ENCODE data around the gene RTN4R.

RTN4R gene

DNA sequence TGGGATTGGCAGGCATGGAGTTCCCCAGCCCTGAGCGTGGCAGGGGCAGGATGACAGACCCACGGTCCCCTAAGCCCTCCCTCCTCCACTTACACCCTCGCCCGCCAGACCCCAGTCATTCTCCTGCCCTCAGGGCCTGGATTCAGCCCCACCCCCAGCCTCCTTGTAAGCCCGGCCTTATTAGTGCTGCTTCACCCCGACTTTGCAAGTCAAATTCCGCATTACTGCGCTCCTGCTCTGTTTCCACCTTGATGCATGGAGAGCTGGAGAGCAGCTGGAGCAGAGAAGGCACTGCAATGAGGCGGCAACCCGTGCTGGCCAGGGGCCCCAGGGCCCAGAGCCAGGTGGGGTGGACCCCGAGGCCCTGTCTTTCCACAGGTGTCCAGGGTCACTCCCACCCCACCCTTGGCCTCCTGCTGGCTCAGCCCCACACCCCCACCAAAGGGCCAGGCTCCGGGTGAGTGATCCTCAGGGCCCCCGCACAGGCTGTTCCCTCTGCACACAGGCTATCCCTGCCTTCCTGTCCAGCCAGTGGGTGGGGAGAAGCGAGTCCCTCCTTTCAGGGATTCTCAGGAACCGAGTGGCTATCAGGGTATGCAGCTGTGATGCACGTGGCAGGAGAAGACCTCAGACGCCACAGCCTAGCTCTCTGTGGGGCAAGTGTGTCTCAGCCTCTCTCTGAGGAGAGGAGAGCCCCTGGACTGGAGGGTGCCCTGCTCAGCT is 36.4 kb downstream of the RTN4R start:
- Mint-ChIP-seq H3K36me3 (ENCODE audit: low read depth) (no peaks in the 10 kb centered on the region), H3K27ac (no peak overlapping the region), H3K4me3 (no peak overlapping the region), H3K4me1 (ENCODE audit: low read depth) (no peaks in the 10 kb centered on the region), H3K9me3 (no peaks in the 10 kb centered on the region), H3K27me3 (ENCODE audit: low read depth) (no peaks in the 10 kb centered on the region)

DNA sequence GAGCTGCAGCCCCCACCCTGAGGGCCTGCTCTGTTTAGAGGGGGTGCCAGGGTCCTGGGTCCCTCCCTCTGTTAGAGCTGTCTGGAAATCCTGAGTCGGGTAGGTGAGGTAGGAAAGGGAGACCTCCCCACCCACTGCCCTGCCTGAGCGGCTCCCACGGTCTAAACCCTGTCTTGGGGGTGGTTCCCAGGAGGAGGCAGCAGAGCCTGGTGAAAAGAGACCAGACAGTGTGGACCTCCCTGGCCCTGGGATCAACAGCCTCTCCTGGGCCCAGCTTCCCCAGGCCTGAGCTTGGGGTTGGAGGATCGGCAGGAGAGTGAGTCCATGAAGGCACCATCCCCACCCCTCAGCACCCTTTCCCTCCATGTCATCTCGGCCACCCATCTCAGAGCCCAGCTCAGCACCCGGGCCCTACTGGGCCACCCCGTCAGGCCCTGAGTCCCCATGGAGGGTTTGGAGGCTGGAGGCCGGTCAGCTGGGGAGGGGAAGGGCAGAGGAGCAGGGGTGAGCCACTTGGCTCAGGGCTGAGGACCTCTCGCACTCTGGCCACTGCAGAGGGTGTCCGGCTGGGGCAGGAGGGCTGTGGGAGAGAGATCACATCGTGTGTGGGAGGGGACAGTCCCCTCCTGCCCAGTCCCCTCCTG is 37.2 kb downstream of the RTN4R start:
- no peak overlapping the region for H3K27ac Mint-ChIP-seq
- no peaks in the 10 kb centered on the region for H3K9me3 Mint-ChIP-seq
- H3K4me1 Mint-ChIP-seq (ENCODE audit: low read depth): no peaks in the 10 kb centered on the region
- H3K4me3 Mint-ChIP-seq: no peak overlapping the region
- H3K36me3 Mint-ChIP-seq (ENCODE audit: low read depth): no peaks in the 10 kb centered on the region
- H3K27me3 Mint-ChIP-seq (ENCODE audit: low read depth): no peaks in the 10 kb centered on the region

GRCh38 chr22:20229916-20230775 is 38.0 kb downstream of the RTN4R start:
- Mint-ChIP-seq H3K27me3 (ENCODE audit: low read depth) (no peaks in the 10 kb centered on the region), H3K4me3 (no peak overlapping the region), H3K27ac (no peak overlapping the region), H3K36me3 (ENCODE audit: low read depth) (no peaks in the 10 kb centered on the region), H3K4me1 (ENCODE audit: low read depth) (no peaks in the 10 kb centered on the region), H3K9me3 (peaks cover 4% of the 10 kb centered on the region)

GRCh38 chr22:20228939-20229272 is 39.2 kb downstream of the RTN4R start:
- H3K9me3 Mint-ChIP-seq: peaks cover 14% of the 10 kb centered on the region
- no peak overlapping the region for H3K27ac Mint-ChIP-seq
- H3K4me3 Mint-ChIP-seq: no peak overlapping the region
- H3K4me1 Mint-ChIP-seq (ENCODE audit: low read depth): no peaks in the 10 kb centered on the region
- H3K36me3 Mint-ChIP-seq (ENCODE audit: low read depth): no peaks in the 10 kb centered on the region
- no peaks in the 10 kb centered on the region for H3K27me3 Mint-ChIP-seq (ENCODE audit: low read depth)

- H3K4me1 Mint-ChIP-seq (ENCODE audit: low read depth): no peaks in the 10 kb centered on the region
- H3K27me3 Mint-ChIP-seq (ENCODE audit: low read depth): no peaks in the 10 kb centered on the region
- H3K9me3 Mint-ChIP-seq: peaks cover 14% of the 10 kb centered on the region
- H3K36me3 Mint-ChIP-seq (ENCODE audit: low read depth): no peaks in the 10 kb centered on the region
- no peak overlapping the region for H3K4me3 Mint-ChIP-seq
- no peak overlapping the region for H3K27ac Mint-ChIP-seq
Measured at GRCh38 chr22:20228055-20228938, 39.8 kb downstream of the RTN4R start.

DNA sequence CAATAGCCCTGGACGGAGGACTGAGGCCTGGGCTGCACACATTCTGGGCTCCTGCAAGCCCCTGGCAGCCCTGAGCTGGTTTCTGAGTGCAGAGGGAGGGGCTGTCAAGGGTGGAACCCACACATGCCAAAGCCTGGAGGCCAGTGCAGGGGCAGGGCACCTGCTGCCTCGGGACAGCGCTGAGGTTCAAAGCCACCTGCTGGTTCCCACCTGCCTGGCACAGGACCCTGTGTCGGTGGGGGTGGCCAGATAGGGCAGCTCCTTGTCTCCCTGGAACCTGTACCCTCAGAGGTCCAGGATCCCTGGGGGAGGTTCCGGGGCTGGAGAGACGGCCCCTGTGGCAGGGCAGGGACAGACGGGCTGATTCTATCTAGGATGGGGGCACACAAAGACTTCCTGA is 40.8 kb downstream of the RTN4R start:
- Mint-ChIP-seq H3K4me1 (ENCODE audit: low read depth) (no peaks in the 10 kb centered on the region), H3K27me3 (ENCODE audit: low read depth) (no peaks in the 10 kb centered on the region), H3K36me3 (ENCODE audit: low read depth) (no peaks in the 10 kb centered on the region), H3K4me3 (no peak overlapping the region), H3K27ac (no peak overlapping the region), H3K9me3 (peaks cover 14% of the 10 kb centered on the region)

GRCh38 chr22:20226760-20227350 is 41.3 kb downstream of the RTN4R start:
- Mint-ChIP-seq H3K27me3 (ENCODE audit: low read depth) (no peaks in the 10 kb centered on the region), H3K27ac (no peak overlapping the region), H3K4me3 (no peak overlapping the region), H3K36me3 (ENCODE audit: low read depth) (no peaks in the 10 kb centered on the region), H3K4me1 (ENCODE audit: low read depth) (no peaks in the 10 kb centered on the region), H3K9me3 (peaks cover 14% of the 10 kb centered on the region)

DNA sequence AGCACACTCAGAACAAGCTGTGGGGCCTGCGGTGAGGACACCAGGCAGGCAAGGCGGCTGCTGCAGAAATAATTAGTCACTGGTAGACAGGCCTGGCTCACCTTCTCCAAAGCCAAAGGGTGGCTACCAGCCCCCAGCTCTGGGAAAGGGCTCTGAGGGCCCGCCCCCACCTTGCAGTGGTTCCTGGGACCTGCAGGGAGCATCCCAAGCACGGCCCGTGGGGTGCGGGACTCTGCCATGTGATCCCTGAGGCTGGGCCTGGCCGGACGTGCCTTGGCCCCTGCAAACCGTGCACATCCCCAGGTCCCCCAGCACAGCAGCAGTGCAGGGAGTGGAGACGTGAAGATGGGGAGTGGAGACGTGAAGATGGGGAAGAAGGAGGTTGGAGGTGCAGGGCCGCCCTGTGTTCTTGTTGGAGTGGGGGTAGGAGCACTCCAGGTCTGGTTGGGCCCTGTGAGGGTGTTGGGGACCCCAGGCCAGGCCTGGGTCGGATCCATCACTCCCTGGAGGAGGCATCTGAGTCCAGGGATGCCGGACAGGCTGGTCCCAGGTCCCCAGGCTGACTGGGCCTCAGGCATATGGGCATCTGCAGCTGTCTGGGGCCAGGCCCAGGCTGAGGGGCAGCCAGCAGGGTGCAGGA is 41.9 kb downstream of the RTN4R start:
- Mint-ChIP-seq H3K9me3 (peaks cover 14% of the 10 kb centered on the region), H3K4me1 (ENCODE audit: low read depth) (no peaks in the 10 kb centered on the region), H3K36me3 (ENCODE audit: low read depth) (no peaks in the 10 kb centered on the region), H3K27ac (no peak overlapping the region), H3K4me3 (no peak overlapping the region), H3K27me3 (ENCODE audit: low read depth) (no peaks in the 10 kb centered on the region)

DNA sequence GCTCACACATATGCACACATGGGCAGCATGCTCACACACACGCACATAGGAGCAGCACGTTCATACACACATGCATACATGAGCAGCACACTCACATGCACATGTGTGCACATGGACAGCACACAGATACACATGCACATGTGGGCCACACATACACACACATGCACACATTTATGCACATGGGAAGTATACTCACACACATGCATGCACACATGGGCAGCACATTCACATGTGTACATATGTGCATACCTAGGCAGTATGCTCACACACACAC is 42.5 kb downstream of the RTN4R start:
- H3K27me3 Mint-ChIP-seq (ENCODE audit: low read depth): no peaks in the 10 kb centered on the region
- no peaks in the 10 kb centered on the region for H3K4me1 Mint-ChIP-seq (ENCODE audit: low read depth)
- peaks cover 14% of the 10 kb centered on the region for H3K9me3 Mint-ChIP-seq
- H3K27ac Mint-ChIP-seq: no peak overlapping the region
- H3K4me3 Mint-ChIP-seq: no peak overlapping the region
- no peaks in the 10 kb centered on the region for H3K36me3 Mint-ChIP-seq (ENCODE audit: low read depth)

DNA sequence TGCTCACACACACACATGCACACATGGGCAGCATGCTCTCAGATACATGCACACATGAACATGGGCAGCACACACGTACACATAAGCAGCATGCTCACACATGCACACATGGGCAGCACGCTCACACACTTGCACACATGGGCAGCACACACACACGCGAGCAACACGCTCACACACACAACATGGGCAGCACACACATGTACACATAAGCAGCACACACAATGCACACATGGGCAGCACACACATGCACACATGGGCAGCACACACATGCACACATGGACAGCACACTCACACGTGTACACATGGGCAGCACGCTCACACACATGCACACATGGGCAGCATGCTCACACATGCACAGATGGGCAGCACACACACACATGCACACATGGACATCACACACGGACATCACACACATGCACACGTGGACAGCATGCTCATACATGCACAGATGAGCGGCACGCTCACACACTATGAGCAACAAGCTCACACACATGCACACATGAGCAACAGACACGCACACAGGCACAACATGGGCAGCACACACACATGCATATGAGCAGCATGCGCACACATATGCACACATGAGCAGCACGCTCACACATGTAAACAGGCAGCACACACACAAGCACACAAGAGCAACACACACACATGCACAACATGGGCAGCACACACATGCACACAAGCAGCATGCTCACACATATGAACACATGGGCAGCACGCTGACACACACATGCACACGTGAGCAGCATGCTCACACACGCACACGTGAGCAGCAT is 43.0 kb downstream of the RTN4R start:
- Mint-ChIP-seq H3K27ac (no peak overlapping the region), H3K36me3 (ENCODE audit: low read depth) (no peaks in the 10 kb centered on the region), H3K4me1 (ENCODE audit: low read depth) (no peaks in the 10 kb centered on the region), H3K9me3 (peaks cover 14% of the 10 kb centered on the region), H3K4me3 (no peak overlapping the region), H3K27me3 (ENCODE audit: low read depth) (no peaks in the 10 kb centered on the region)

DNA sequence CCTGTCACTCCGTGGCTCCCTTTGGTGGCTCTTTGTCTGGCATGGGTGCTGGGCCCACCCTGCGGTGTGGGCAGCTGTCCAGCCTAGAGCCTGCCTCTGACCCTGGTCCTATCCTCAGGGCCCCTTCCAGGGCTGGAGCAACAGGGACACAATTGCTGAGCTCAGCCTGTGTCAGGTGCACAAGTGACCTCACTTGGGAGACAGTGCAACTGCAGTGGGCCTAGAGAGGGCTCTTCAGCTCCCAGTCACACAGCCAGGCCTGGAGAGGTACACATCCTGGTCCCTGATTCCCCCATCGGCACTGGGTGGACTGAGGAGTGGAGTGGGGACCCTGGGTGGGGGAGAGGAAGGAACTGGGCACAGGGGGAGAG is 43.9 kb downstream of the RTN4R start:
- H3K27ac Mint-ChIP-seq: no peak overlapping the region
- H3K4me3 Mint-ChIP-seq: no peak overlapping the region
- peaks cover 14% of the 10 kb centered on the region for H3K9me3 Mint-ChIP-seq
- H3K4me1 Mint-ChIP-seq (ENCODE audit: low read depth): no peaks in the 10 kb centered on the region
- H3K27me3 Mint-ChIP-seq (ENCODE audit: low read depth): no peaks in the 10 kb centered on the region
- H3K36me3 Mint-ChIP-seq (ENCODE audit: low read depth): no peaks in the 10 kb centered on the region

- Mint-ChIP-seq H3K36me3 (ENCODE audit: low read depth) (no peaks in the 10 kb centered on the region), H3K4me1 (ENCODE audit: low read depth) (no peaks in the 10 kb centered on the region), H3K27ac (no peak overlapping the region), H3K4me3 (no peak overlapping the region), H3K9me3 (peaks cover 14% of the 10 kb centered on the region), H3K27me3 (ENCODE audit: low read depth) (no peaks in the 10 kb centered on the region)
Measured at GRCh38 chr22:20223421-20224255, 44.5 kb downstream of the RTN4R start.

All from T-helper 1 cell treated with Interleukin-12 subunit alpha and Interleukin-12 subunit beta and Interleukin-4 antibody, amounts not matched to agents 30 μg/mL and 1 μg/mL, for 36 hours (primary cell).